ENCODE measurements around the gene BRINP3. TPM values are rescaled to one million over a fixed set of nuclear protein-coding genes. Genes with fewer than 3 reads are reported as not detected.
"Not testable (repeated sequence)": the region's sequence is repeated elsewhere in the genome, so short reads cannot be mapped to it uniquely, and the experiment has no call there.

BRINP3 gene
- total RNA-seq, 1 donor from 2014 or later = not detected

DNA sequence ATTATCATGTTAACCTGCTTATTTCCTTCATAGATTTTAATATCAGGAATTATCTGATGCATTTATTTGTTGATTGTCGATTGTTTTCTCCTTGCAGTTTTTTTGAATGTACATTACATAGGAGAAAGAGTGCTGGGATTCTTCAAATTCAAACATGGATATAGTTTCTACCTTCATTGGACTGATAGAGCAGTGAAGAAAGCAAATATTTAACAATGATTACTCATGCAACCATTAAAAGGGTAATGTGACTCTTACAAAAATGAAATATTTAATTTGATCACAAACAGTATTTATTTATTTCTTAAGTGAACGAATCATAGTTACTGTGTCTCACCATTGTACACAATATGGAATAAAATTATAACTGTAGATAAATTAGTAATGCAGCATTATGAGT is 350.9 kb downstream of the BRINP3 start:
- no peak for DNase-seq (ENCODE audit: low spot score)

DNA sequence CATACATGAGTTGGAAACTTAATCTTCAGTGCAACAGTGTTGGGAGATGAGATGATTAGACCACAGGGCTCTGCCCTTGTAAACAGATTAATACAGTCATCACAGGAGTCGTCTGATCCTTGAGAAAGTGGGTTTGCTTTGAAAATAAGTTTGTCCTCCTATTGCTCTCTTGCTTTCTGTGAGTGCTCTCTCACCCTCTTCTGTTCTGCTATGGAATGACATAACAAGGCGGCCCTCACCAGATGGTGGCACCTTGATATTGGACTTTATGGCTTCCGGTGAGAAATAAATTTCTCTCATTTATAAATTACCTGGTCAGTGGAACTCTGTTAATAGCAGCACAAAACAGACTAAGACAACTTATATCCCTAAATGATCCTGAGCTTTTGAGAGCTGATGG is 353.6 kb downstream of the BRINP3 start:
- no peak for DNase-seq (ENCODE audit: low spot score)

DNA sequence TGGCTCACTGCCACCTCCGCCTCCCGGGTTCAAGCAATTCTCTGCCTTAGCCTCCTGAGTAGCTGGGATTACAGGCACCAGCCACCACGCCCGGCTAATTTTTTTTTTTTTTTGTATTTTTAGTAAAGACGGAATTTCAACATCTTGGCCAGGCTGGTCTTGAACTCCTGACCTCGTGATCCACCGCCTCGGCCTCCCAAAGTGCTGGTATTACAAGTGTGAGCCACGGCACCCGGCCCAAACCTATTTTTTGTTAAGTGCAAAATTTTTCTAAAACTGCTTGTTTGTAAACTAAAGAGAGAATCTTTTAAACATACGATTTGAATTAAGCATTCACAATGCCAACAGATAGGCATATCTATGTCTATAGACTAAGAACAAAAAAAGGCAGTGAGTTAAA is 357.1 kb downstream of the BRINP3 start:
- not testable (repeated sequence) for DNase-seq (ENCODE audit: low spot score)

DNA sequence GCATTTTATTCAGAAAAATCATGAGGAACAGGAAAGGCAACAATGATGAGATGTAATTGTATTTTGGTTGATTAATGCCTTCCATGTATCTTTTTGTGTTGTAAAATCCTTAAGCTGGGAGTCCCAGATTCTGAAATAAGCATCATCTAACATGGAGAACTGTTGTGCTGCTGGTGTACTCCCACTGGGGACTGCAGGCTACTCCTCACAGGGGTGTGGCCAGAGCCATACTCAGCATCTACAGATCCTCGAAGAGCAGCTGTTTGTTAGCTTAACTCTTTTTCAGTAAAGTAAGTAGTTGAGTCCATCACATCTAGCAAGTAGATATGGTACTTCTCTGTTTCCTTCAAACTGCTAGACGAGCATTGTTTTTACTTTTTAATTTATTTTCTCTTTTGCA is 358.0 kb downstream of the BRINP3 start:
- no peak for DNase-seq (ENCODE audit: low spot score)

DNA sequence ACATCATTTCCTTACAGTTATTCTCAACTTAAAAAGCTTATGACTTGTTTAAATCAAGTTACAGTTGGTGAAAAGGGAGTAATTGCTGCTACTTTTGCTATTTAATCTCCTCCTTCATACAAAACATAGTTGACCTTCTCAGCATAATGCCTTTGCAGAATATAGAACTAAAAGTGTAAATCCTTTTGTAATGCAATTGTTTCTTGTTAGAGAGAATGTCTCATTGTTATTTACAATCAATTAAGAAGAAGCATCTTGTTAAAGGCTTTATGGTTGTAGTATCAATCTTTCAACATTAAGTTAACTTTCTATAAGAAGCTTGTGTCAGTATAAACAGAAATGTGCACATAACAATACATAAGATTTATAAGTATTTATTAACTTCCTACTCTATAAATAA is 360.7 kb downstream of the BRINP3 start:
- no peak for DNase-seq (ENCODE audit: low spot score)

DNA sequence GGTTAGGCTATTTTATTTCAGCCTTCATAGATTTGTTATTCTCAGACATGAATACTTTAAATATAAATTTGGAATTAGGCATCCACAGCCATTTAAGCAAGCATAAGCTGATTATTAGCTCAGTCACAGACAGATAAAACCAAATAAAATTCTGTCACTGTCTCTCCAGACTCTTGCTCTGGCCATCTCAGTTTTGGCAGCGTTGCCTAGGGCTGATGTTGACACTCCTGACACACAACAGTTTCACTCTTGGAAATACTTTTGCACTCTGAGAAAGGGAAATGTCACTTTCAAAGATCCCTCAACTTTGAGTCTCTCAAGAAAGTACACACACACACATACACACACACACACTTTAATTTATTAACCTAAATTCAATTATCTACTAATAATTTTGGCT is 372.7 kb downstream of the BRINP3 start:
- no peak for DNase-seq (ENCODE audit: low spot score)

DNA sequence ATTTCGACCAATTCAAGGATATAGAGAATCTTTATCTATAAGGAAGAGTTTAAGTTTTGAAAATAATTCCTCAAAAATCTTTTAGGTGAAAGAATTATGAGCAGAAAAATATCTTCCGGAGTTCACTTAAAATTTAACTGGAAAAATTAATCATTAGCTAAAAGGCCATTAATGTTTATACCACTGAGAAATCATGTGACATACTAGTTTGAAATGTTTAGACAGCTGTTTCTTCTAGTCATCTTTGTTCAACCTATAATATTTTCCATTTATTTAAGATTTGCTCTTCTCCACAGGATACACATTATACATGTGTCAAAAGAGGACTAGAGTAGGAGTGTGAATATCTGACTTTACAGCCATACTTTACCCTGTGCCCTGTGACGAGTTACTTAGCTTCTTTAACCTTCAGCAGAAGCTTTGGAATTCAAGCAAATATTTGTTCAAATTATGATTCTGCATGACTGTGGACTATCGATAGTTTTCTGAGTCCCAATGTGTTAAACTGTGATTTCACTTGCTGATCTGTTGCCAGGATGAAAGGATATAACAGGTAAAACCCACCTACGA is 374.8 kb downstream of the BRINP3 start:
- DNase-seq (ENCODE audit: low spot score) = no peak

DNA sequence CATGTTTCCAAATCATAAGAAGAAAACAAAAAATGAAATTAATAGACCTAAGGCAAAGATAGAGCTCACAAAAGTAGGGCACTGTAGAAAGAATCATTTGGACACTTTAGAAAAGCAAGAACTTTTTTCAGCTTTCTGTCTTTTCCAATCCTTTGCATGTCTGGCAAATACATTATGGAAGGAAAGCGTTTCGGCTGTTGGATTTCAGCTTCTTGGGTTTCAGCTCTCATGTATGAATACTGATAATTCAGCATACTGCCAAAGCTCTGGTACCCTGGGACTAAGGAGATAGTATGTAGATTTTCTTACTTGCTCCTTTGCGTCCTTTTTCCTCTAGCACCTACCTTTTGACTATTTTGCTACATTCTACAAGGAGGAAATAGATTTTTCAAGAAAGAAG is 375.9 kb downstream of the BRINP3 start:
- no peak for DNase-seq (ENCODE audit: low spot score)

DNA sequence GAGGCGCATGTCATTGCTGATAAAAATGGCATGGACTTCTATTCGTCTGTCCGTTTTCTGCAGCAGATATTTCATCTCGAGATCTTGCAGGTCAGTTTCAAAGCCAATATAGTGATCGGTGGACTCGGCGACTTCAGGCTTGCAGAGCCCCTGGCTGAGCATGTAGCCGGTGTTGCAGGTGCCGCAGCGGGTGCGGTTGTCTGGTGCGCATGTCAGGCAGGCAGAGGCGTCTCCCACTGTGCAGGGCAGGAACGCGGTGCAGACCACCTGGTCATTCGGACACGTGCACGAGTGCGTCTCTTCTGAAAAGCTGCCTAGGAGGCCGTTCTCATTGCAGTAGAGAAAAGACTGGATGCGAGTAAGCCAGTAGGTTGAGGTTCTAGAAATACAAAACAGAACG is 378.9 kb downstream of the BRINP3 start:
- DNase-seq (ENCODE audit: low spot score) = no peak

DNA sequence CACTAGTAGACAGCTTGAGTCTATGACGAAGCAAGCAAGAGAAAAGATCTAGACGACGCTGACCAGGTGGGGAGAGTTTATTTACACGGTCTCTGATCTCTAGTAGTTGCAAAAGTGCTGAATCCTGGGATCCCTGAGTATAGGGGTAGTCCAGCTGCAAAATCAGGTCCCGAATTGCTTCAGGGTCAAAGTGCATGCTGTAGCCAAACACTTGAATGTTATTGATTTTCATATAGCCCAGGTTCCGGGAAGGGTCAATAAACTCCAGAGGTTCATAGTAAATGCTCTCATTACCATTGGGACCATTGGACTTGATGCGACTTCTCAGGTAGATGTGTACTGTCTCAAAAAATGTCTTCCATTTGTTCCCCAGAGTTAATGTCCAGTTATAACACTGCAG is 379.6 kb downstream of the BRINP3 start:
- DNase-seq (ENCODE audit: low spot score) = no peak

DNA sequence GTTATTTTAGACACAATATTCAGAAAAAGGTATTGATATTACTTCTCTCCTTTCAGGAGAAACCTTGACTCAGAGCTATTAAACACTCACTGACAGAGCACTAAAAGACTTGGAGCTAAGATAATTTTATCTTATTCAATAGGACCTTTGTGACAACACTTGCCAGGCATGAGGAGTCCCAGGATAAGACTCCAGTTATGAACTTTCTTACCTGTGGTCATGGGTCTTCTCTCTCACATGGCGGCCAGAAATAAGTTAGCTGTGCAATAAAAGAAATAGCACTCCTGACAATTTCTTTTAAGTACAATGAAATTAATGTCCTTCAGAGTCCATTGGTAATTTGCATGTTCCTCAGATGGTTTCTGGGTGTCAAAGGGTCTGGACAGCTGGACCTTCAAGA is 382.1 kb downstream of the BRINP3 start:
- DNase-seq (ENCODE audit: low spot score) = no peak

DNA sequence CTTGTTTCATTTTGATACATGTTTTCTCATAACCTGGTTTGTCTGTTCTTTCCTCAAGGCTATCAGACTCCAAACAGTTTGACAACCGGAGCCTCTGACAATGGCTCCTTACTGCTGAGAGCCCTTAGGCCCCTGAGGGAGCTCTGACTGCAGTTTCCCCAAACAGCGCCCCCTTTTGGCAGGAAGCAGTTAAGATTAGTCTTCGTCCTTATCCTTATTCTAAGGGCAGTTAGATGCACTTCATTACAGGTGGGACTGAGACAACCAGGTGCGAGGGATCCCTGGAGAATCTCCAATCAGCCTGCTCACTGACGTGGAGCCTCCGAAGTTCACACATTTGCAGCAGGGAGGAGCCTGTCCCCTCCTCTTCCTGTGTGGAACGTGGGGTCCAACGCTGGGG is 393.1 kb downstream of the BRINP3 start:
- no peak for DNase-seq (ENCODE audit: low spot score)

DNA sequence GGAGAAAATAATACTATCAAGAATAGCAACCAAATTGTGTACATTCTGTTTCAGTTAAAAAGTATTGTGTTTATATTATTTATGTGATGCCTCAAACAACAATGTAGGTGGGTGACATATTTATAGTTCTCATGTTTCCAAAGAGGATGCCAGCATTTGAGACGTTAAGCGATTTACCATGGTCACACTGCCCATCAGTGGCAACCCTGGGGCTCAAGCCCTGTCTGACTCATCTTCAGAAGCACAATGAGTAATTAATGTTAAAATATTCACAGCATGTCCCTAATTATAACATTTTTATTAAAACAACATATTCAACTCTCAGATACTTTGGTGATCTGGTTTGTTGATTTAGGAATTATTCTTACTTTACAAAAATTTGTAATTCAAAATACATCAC is 409.4 kb downstream of the BRINP3 start:
- DNase-seq (ENCODE audit: low spot score) = no peak

DNA sequence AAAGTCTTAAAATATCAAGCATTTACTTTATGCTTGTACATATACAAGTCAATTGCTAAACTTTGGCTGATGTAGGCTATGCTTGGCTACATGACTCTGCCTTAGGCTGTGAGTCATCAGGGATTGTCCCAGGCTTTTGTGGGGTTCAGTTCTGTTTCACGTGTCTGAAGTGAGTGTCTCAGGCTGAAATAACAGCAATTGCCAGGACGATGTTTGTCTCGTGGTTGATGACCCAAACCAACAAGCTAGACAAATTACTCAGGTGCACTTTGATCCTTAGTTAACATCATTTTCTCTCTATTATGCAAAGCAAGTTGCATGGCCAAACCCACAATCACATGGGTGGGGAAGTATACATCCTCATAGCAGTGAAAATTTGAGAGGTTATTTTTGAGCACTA is 410.1 kb downstream of the BRINP3 start:
- DNase-seq (ENCODE audit: low spot score) = no peak

DNA sequence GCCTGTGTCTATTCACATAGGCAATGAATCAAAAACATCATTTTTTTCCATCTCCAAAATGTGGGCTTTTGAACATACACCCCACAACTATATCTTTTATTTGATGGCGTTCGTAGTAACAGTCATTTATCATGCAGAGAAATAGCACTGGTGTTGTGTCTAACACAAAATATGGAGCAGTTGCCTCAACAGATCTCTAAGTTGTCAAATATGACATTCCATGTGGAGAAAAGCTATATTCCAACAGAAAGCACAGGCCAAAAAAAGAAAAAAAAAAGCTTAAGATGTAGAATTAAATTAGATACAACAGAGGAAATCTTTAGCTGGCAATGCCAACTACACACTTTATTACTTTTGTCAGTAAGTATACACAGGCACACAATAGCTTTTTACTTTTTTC is 411.7 kb downstream of the BRINP3 start:
- no peak for DNase-seq (ENCODE audit: low spot score)

DNA sequence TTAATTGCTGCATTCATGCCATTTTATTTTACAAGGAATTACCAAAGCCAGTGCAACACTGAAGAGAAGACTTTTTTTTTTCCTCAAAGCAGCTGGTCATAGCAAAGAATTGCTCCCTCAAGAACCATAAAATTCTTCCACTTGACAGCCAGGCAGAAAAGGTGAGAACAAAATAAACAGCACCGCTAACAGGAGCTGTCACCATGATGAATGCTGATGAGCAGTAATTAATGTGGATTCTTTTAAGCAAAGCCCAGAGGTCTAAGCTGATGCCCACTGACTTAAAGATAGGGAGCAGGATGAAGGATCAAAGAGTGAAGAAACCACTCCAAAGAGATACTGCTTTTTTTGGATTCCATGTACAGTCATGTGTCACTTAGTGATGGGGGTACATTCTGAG is 428.4 kb downstream of the BRINP3 start:
- DNase-seq (ENCODE audit: low spot score) = no peak

Measured in mesenteric fat pad (tissue), 1 donor.